Measurements from ENCODE around the gene OPN3.
A peak's percentile ranks its signal among the peaks of the same experiment; 100 is the strongest.

The OPN3 gene

GRCh38 chr1:241644259-241644658 lies 4.1 kb upstream of the OPN3 start:
- DNase-seq, result no peak

GRCh38 chr1:241642593-241642944 lies 2.4 kb upstream of the OPN3 start:
- DNase-seq, result no peak

GRCh38 chr1:241641773-241642592 lies 1.8 kb upstream of the OPN3 start:
- DNase-seq, result no peak

- no peak for DNase-seq
Measured at GRCh38 chr1:241640867-241641622, 876 bp upstream of the OPN3 start.

- DNase-seq, result peak; percentile 15
Measured at GRCh38 chr1:241639623-241640148, 483 bp downstream of the OPN3 start.

GRCh38 chr1:241638909-241639622 lies 1.1 kb downstream of the OPN3 start:
- DNase-seq, result no peak

- no peak for DNase-seq
Measured at GRCh38 chr1:241638099-241638682, 2.0 kb downstream of the OPN3 start.

GRCh38 chr1:241637604-241638003 lies 2.6 kb downstream of the OPN3 start:
- no peak for DNase-seq

- no peak for DNase-seq
Measured at GRCh38 chr1:241637046-241637590, 3.1 kb downstream of the OPN3 start.

- no peak for DNase-seq
Measured at GRCh38 chr1:241636291-241636690, 3.9 kb downstream of the OPN3 start.

GRCh38 chr1:241635556-241636152 lies 4.5 kb downstream of the OPN3 start:
- no peak for DNase-seq

- no peak for DNase-seq
Measured at GRCh38 chr1:241632987-241633386, 7.2 kb downstream of the OPN3 start.

- DNase-seq, result no peak
Measured at GRCh38 chr1:241631674-241632073, 8.5 kb downstream of the OPN3 start.

GRCh38 chr1:241630899-241631298 lies 9.3 kb downstream of the OPN3 start:
- no peak for DNase-seq

- no peak for DNase-seq
Measured at GRCh38 chr1:241630476-241630875, 9.7 kb downstream of the OPN3 start.

- DNase-seq, result no peak
Measured at GRCh38 chr1:241630005-241630404, 10.2 kb downstream of the OPN3 start.

- peak; percentile 39 for DNase-seq
Measured at GRCh38 chr1:241627453-241628259, 12.5 kb downstream of the OPN3 start.

GRCh38 chr1:241624935-241625334 lies 15.2 kb downstream of the OPN3 start:
- no peak for DNase-seq

- no peak for DNase-seq
Measured at GRCh38 chr1:241622669-241623068, 17.5 kb downstream of the OPN3 start.

- no peak for DNase-seq
Measured at GRCh38 chr1:241617426-241617825, 22.7 kb downstream of the OPN3 start.
